GM18498 (cell line): ENCODE data around the gene SHTN1.

ENCODE experiments used
- ATAC-seq: cut with Tn5 transposase; IDR thresholded peaks from one replicate; pipeline ENCODE4 v1.9.1; 2021; ENCODE audit warnings: mild to moderate bottlenecking, moderate library complexity; ENCODE audit not compliant: unreplicated experiment

SHTN1 gene

GRCh38 chr10:116873134-116873533 is 131.9 kb downstream of the SHTN1 start:
- no peak for ATAC-seq

- ATAC-seq = no peak
These were observed 134.0 kb downstream of the SHTN1 start for GRCh38 chr10:116870949-116871348.

- no peak for ATAC-seq
These were observed 136.3 kb downstream of the SHTN1 start for GRCh38 chr10:116868722-116869121.

- ATAC-seq = no peak
These were observed 136.8 kb downstream of the SHTN1 start for GRCh38 chr10:116868198-116868676.

- no peak for ATAC-seq
These were observed 137.9 kb downstream of the SHTN1 start for GRCh38 chr10:116866987-116867595.

- no peak for ATAC-seq
These were observed 138.9 kb downstream of the SHTN1 start for GRCh38 chr10:116866066-116866465.

- ATAC-seq = no peak
These were observed 140.6 kb downstream of the SHTN1 start for GRCh38 chr10:116864436-116864835.

- ATAC-seq = no peak
These were observed 143.2 kb downstream of the SHTN1 start for GRCh38 chr10:116861796-116862195.

GRCh38 chr10:116857156-116857555 is 147.8 kb downstream of the SHTN1 start:
- ATAC-seq = no peak

- ATAC-seq = no peak
These were observed 151.3 kb downstream of the SHTN1 start for GRCh38 chr10:116853701-116854100.

GRCh38 chr10:116853287-116853686 is 151.7 kb downstream of the SHTN1 start:
- no peak for ATAC-seq

- ATAC-seq = no peak
These were observed 152.7 kb downstream of the SHTN1 start for GRCh38 chr10:116852246-116852645.

- no peak for ATAC-seq
These were observed 154.9 kb downstream of the SHTN1 start for GRCh38 chr10:116850058-116850611.

GRCh38 chr10:116849248-116850057 is 155.5 kb downstream of the SHTN1 start, which contains the start of gene ENO4:
Gene ENO4, plus strand, starts transcription at chr10:116849499. Its CDS starts 68 bp downstream, at chr10:116849567.
- ATAC-seq = peak; percentile 55

- no peak for ATAC-seq
These were observed 156.1 kb downstream of the SHTN1 start for GRCh38 chr10:116848944-116849247.

GRCh38 chr10:116848032-116848943 is 156.7 kb downstream of the SHTN1 start:
- peak; percentile 77 for ATAC-seq

- no peak for ATAC-seq
These were observed 159.2 kb downstream of the SHTN1 start for GRCh38 chr10:116845823-116846222.

- no peak for ATAC-seq
These were observed 164.5 kb downstream of the SHTN1 start for GRCh38 chr10:116840389-116841075.

- peak; percentile 80 for ATAC-seq
These were observed 166.8 kb downstream of the SHTN1 start for GRCh38 chr10:116838143-116838725.

GRCh38 chr10:116836902-116837523 is 168.0 kb downstream of the SHTN1 start:
- no peak for ATAC-seq
